HEK293T (cell line): ENCODE measurements around the gene ZNF181.

ENCODE experiments used
- BHLHE40 ChIP-seq: fragments of 450-650 bp; IDR thresholded peaks from 2 replicates; pipeline ENCODE4 v1.6.1; 2016; ENCODE audit warnings: mild to moderate bottlenecking, moderate library complexity, borderline replicate concordance
- CTBP1 ChIP-seq: fragments of 450-650 bp; IDR thresholded peaks from 2 replicates; pipeline ENCODE4 v1.6.1; 2016; ENCODE audit warnings: borderline replicate concordance
- ELF4 ChIP-seq: fragments of 450-650 bp; IDR thresholded peaks from 2 replicates; pipeline ENCODE4 v1.6.1; 2017; ENCODE audit warnings: antibody characterized with exemption
- FOXA1 ChIP-seq: fragments of 450-650 bp; IDR thresholded peaks from 2 replicates; pipeline ENCODE4 v1.6.1; 2016; ENCODE audit warnings: mild to moderate bottlenecking
- FOXK2 ChIP-seq: fragments of 450-650 bp; IDR thresholded peaks from 2 replicates; pipeline ENCODE4 v1.6.1; 2016; ENCODE audit warnings: mild to moderate bottlenecking
- L3MBTL2 ChIP-seq: fragments of 450-650 bp; conservative IDR thresholded peaks from 2 replicates; pipeline ENCODE4 v1.6.1; 2016; ENCODE audit warnings: mild to moderate bottlenecking
- SP1 ChIP-seq: fragments of 450-650 bp; IDR thresholded peaks from 2 replicates; pipeline ENCODE4 v1.6.1; 2017
- ZNF384 ChIP-seq: fragments of 450-650 bp; IDR thresholded peaks from 2 replicates; pipeline ENCODE4 v1.6.1; 2016
- TF ChIP-seq, protein P1 (sequence below): fragments of 450-650 bp; IDR thresholded peaks from 2 replicates; pipeline ENCODE4 v1.6.1; 2016

DNA sequence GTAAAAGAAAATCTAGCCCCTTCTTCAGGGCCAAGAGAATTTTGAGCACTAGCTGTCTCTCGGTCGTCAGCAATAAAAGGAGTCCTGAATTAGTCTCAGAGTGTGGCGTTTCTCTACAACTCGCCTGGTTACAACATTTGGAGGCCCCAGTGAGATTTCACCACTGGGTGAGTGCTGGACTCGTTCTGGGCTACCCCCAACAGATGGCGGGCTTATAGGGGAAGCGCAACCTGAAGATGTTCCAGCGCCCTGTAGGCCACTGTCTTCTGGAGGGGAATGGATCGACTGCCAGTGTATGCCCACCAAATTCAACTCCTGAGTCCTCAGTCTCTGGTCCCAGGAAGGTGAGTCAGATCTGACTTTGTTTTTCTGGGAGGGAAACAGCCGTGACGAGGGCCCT is 11.7 kb upstream of the ZNF181 start:
- no peak for TF ChIP-seq L3MBTL2
- TF ChIP-seq ZNF384, result no peak
- TF ChIP-seq, protein P1, sequence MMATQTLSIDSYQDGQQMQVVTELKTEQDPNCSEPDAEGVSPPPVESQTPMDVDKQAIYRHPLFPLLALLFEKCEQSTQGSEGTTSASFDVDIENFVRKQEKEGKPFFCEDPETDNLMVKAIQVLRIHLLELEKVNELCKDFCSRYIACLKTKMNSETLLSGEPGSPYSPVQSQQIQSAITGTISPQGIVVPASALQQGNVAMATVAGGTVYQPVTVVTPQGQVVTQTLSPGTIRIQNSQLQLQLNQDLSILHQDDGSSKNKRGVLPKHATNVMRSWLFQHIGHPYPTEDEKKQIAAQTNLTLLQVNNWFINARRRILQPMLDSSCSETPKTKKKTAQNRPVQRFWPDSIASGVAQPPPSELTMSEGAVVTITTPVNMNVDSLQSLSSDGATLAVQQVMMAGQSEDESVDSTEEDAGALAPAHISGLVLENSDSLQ, result no peak
- no peak for TF ChIP-seq CTBP1
- no peak for TF ChIP-seq FOXK2
- no peak for TF ChIP-seq SP1
- no peak for TF ChIP-seq ELF4
- no peak for TF ChIP-seq FOXA1
- no peak for TF ChIP-seq BHLHE40
